ENCODE results near the gene BTG1.
A peak's percentile ranks its signal among the peaks of the same experiment; 100 is the strongest.

Gene BTG1

GRCh38 chr12:92140156-92140555 lies 5.5 kb downstream of the BTG1 start:
- TF ChIP-seq EZH2 (optimal IDR thresholded peaks at IDR 0.05; ENCODE audit: low read depth, low read length) (no peak), EZH2phosphoT487 (IDR thresholded peaks at IDR 0.05; ENCODE audit: low read length) (no peak), CTCF (IDR thresholded peaks at IDR 0.05; ENCODE audit: low read length) (no peak)
- Histone ChIP-seq H4K20me1 (ENCODE audit: insufficient read depth, low read length) (peaks cover 71% of the 10 kb centered on the region), H3K27ac (ENCODE audit: low read length) (no peak overlapping the region; the same call in 1 of the 2 replicates), H3F3A (ENCODE audit: insufficient read depth, low read length) (peaks cover 42% of the 10 kb centered on the region), H3K9me3 (replicated peaks; ENCODE audit: insufficient read depth, low read length) (no peaks in the 10 kb centered on the region), H3K4me2 (ENCODE audit: low read depth, low read length) (peak overlapping the region; percentile 76), H3K4me3 (ENCODE audit: low read length) (peak overlapping the region; percentile 95), H2AFZ (ENCODE audit: low read length) (no peak overlapping the region), H3K9ac (ENCODE audit: low read length) (peak overlapping the region; percentile 97; the same call in 1 of the 2 replicates), H3K79me2 (ENCODE audit: low read length) (peaks cover 100% of the 10 kb centered on the region), H3K36me3 (replicated peaks; ENCODE audit: insufficient read depth, low read length) (peaks cover 21% of the 10 kb centered on the region; the same call in 1 of the 2 replicates), H3K27me3 (replicated peaks; ENCODE audit: insufficient read depth, low read length) (no peaks in the 10 kb centered on the region), H3K4me1 (ENCODE audit: low read length) (peaks cover 26% of the 10 kb centered on the region), H3K9me2 (replicated peaks; ENCODE audit: insufficient read depth, low read length) (no peaks in the 10 kb centered on the region)
- peak; percentile 1 for DNase-seq

GRCh38 chr12:92139634-92140150 lies 6.0 kb downstream of the BTG1 start:
- Histone ChIP-seq H3K27me3 (replicated peaks; ENCODE audit: insufficient read depth, low read length) (no peaks in the 10 kb centered on the region), H3K4me2 (ENCODE audit: low read depth, low read length) (peak overlapping the region; percentile 76), H3K9ac (ENCODE audit: low read length) (peak overlapping the region; percentile 97; the same call in 1 of the 2 replicates), H3K4me3 (ENCODE audit: low read length) (peak overlapping the region; percentile 95), H3K79me2 (ENCODE audit: low read length) (peaks cover 100% of the 10 kb centered on the region), H3K27ac (ENCODE audit: low read length) (no peak overlapping the region; the same call in 1 of the 2 replicates), H3K9me2 (replicated peaks; ENCODE audit: insufficient read depth, low read length) (no peaks in the 10 kb centered on the region), H4K20me1 (ENCODE audit: insufficient read depth, low read length) (peaks cover 70% of the 10 kb centered on the region), H3K9me3 (replicated peaks; ENCODE audit: insufficient read depth, low read length) (no peaks in the 10 kb centered on the region), H3F3A (ENCODE audit: insufficient read depth, low read length) (peaks cover 41% of the 10 kb centered on the region), H3K36me3 (replicated peaks; ENCODE audit: insufficient read depth, low read length) (peaks cover 20% of the 10 kb centered on the region; the same call in 1 of the 2 replicates), H2AFZ (ENCODE audit: low read length) (no peak overlapping the region), H3K4me1 (ENCODE audit: low read length) (peaks cover 31% of the 10 kb centered on the region)
- peak; percentile 50 for DNase-seq
- TF ChIP-seq CTCF (IDR thresholded peaks at IDR 0.05; ENCODE audit: low read length) (no peak), EZH2phosphoT487 (IDR thresholded peaks at IDR 0.05; ENCODE audit: low read length) (no peak), EZH2 (optimal IDR thresholded peaks at IDR 0.05; ENCODE audit: low read depth, low read length) (no peak)

GRCh38 chr12:92138626-92139025 lies 7.0 kb downstream of the BTG1 start:
- Histone ChIP-seq H3K4me2 (ENCODE audit: low read depth, low read length) (peak overlapping the region; percentile 76), H3K9me2 (replicated peaks; ENCODE audit: insufficient read depth, low read length) (no peaks in the 10 kb centered on the region), H3K27ac (ENCODE audit: low read length) (no peak overlapping the region), H3K9ac (ENCODE audit: low read length) (no peak overlapping the region), H4K20me1 (ENCODE audit: insufficient read depth, low read length) (peaks cover 68% of the 10 kb centered on the region), H3K79me2 (ENCODE audit: low read length) (peaks cover 100% of the 10 kb centered on the region), H3K36me3 (replicated peaks; ENCODE audit: insufficient read depth, low read length) (peaks cover 11% of the 10 kb centered on the region; the same call in 1 of the 2 replicates), H3K9me3 (replicated peaks; ENCODE audit: insufficient read depth, low read length) (no peaks in the 10 kb centered on the region), H3F3A (ENCODE audit: insufficient read depth, low read length) (peaks cover 32% of the 10 kb centered on the region), H3K27me3 (replicated peaks; ENCODE audit: insufficient read depth, low read length) (no peaks in the 10 kb centered on the region), H3K4me3 (ENCODE audit: low read length) (peak overlapping the region; percentile 95), H3K4me1 (ENCODE audit: low read length) (peaks cover 41% of the 10 kb centered on the region), H2AFZ (ENCODE audit: low read length) (no peak overlapping the region)
- DNase-seq = no peak
- TF ChIP-seq CTCF (IDR thresholded peaks at IDR 0.05; ENCODE audit: low read length) (no peak), EZH2 (optimal IDR thresholded peaks at IDR 0.05; ENCODE audit: low read depth, low read length) (no peak), EZH2phosphoT487 (IDR thresholded peaks at IDR 0.05; ENCODE audit: low read length) (no peak)
